GM23338 (cell line): Measurements from ENCODE around the gene GCG. TPM values are rescaled to one million over a fixed set of nuclear protein-coding genes. Genes with fewer than 3 reads are reported as not detected.

ENCODE experiments used
- ATAC-seq: fragments of 200-7000 bp; cut with Tn5 transposase; 3 replicates; pipeline ENCODE4 v1.9.1; 2020
- DNase-seq: peaks from one replicate; pipeline ENCODE4 v3.0.0-alpha.2; 2015; ENCODE audit warnings: low spot score
- H2AFZ ChIP-seq: fragments of 200-600 bp; sonication (generic); 2 replicates; pipeline ENCODE4 v1.8.0; 2016; ENCODE audit warnings: antibody characterized with exemption, mild to moderate bottlenecking, moderate library complexity
- H3F3A ChIP-seq: fragments of 200-600 bp; sonication (generic); replicated peaks from 2 replicates; pipeline ENCODE4 v1.8.0; 2017; ENCODE audit warnings: antibody characterized with exemption, mixed run types, low read depth
- H3K27ac ChIP-seq: fragments of 200-600 bp; sonication (generic); 2 replicates; pipeline ENCODE4 v1.6.1; 2016; ENCODE audit warnings: low read depth
- H3K27me3 ChIP-seq: fragments of 200-600 bp; sonication (generic); 2 replicates; pipeline ENCODE4 v1.8.0; 2016; ENCODE audit warnings: mild to moderate bottlenecking, mixed run types, moderate library complexity; ENCODE audit not compliant: insufficient read depth
- H3K36me3 ChIP-seq: fragments of 200-600 bp; sonication (generic); 2 replicates; pipeline ENCODE4 v1.8.0; 2016; ENCODE audit warnings: mild to moderate bottlenecking; ENCODE audit not compliant: insufficient read depth
- H3K4me1 ChIP-seq: fragments of 200-600 bp; sonication (generic); 2 replicates; pipeline ENCODE4 v1.8.0; 2016; ENCODE audit warnings: mild to moderate bottlenecking, moderate library complexity; ENCODE audit not compliant: insufficient read depth
- H3K4me2 ChIP-seq: fragments of 200-600 bp; sonication (generic); 2 replicates; pipeline ENCODE4 v1.7.1; 2017; ENCODE audit warnings: mixed run types
- H3K4me3 ChIP-seq: fragments of 200-600 bp; sonication (generic); 2 replicates; pipeline ENCODE4 v1.6.1; 2016; ENCODE audit warnings: mixed run types
- H3K79me2 ChIP-seq: fragments of 200-600 bp; sonication (generic); replicated peaks from 2 replicates; pipeline ENCODE4 v1.8.0; 2017; ENCODE audit warnings: mild to moderate bottlenecking; ENCODE audit not compliant: insufficient read depth
- H3K9me2 ChIP-seq: fragments of 200-600 bp; sonication (generic); 2 replicates; pipeline ENCODE4 v1.8.0; 2017; ENCODE audit not compliant: insufficient read depth
- H4K20me1 ChIP-seq: fragments of 200-600 bp; sonication (generic); replicated peaks from 2 replicates; pipeline ENCODE4 v1.8.0; 2017; ENCODE audit warnings: mild to moderate bottlenecking; ENCODE audit not compliant: insufficient read depth
- H3K27ac Mint-ChIP-seq: 2 replicates; pipeline ENCODE4 v1.8.0; 2020; ENCODE audit warnings: inconsistent platforms, mild to moderate bottlenecking, moderate library complexity, mixed read lengths
- H3K27me3 Mint-ChIP-seq: 3 replicates; pipeline ENCODE4 v1.8.0; 2022; ENCODE audit warnings: low read depth, mild to moderate bottlenecking, moderate library complexity, mixed read lengths, inconsistent platforms; ENCODE audit not compliant: insufficient read depth, poor library complexity
- H3K36me3 Mint-ChIP-seq: 3 replicates; pipeline ENCODE4 v1.8.0; 2021; ENCODE audit warnings: low read depth, mild to moderate bottlenecking, inconsistent platforms, moderate library complexity, mixed read lengths
- H3K4me1 Mint-ChIP-seq: 3 replicates; pipeline ENCODE4 v1.8.0; 2020; ENCODE audit warnings: mild to moderate bottlenecking, inconsistent platforms, mixed read lengths
- H3K4me3 Mint-ChIP-seq: 3 replicates; pipeline ENCODE4 v1.8.0; 2021; ENCODE audit warnings: moderate library complexity, mild to moderate bottlenecking, inconsistent platforms, mixed read lengths
- H3K9me3 Mint-ChIP-seq: 3 replicates; pipeline ENCODE4 v1.8.0; 2020; ENCODE audit warnings: moderate library complexity, mild to moderate bottlenecking, inconsistent platforms, mixed read lengths
- CREB1 ChIP-seq: fragments of 250-450 bp; sonication (Bioruptor Pico); IDR thresholded peaks from 2 replicates; pipeline ENCODE4 v1.5.0; 2020; ENCODE audit warnings: low read depth, mild to moderate bottlenecking, moderate library complexity
- EZH2 ChIP-seq: fragments of 200-600 bp; sonication (generic); IDR thresholded peaks from one replicate; pipeline ENCODE4 v1.8.0; 2017; ENCODE audit warnings: antibody characterized with exemption, mild to moderate bottlenecking, low read depth; ENCODE audit not compliant: unreplicated experiment
- EZH2phosphoT487 ChIP-seq: fragments of 200-600 bp; sonication (generic); IDR thresholded peaks from one replicate; pipeline ENCODE4 v1.8.1; 2018; ENCODE audit warnings: antibody characterized with exemption; ENCODE audit not compliant: unreplicated experiment
- JUNB ChIP-seq: IDR thresholded peaks from one replicate; pipeline ENCODE4 v1.6.1; 2016; ENCODE audit warnings: antibody characterized with exemption; ENCODE audit not compliant: unreplicated experiment
- NANOG ChIP-seq: IDR thresholded peaks from 2 replicates; pipeline ENCODE4 v1.6.1; 2016; ENCODE audit warnings: antibody characterized with exemption, borderline replicate concordance
- POLR2AphosphoS5 ChIP-seq: IDR thresholded peaks from 2 replicates; pipeline ENCODE4 v1.6.1; 2016; ENCODE audit warnings: antibody characterized with exemption, low read depth
- STAT1 ChIP-seq: IDR thresholded peaks from one replicate; pipeline ENCODE4 v1.6.1; 2016; ENCODE audit warnings: antibody characterized with exemption; ENCODE audit not compliant: unreplicated experiment
- ZNF114 ChIP-seq: fragments of 250-450 bp; sonication (Bioruptor Pico); IDR thresholded peaks from 2 replicates; pipeline ENCODE4 v1.5.0; 2020; ENCODE audit warnings: mild to moderate bottlenecking, moderate library complexity
- ZNF331 ChIP-seq: fragments of 250-450 bp; sonication (Bioruptor Pico); IDR thresholded peaks from 2 replicates; pipeline ENCODE4 v1.5.0; 2020; ENCODE audit warnings: low read depth, mild to moderate bottlenecking, moderate library complexity
- polyA plus RNA-seq: library from polyadenylated mRNA; unstranded; fragments of >200 nt; fragmentation: Nextera tagmentation; extraction: Ambion mirVana; gene quantifications from 2 replicates; pipeline ENCODE4 v1.2.1, GENCODE V29; 2016
- total RNA-seq: library from RNA; depleted of rRNA; stranded (reverse); fragments of >200 nt; shearing (Covaris generic); gene quantifications from 2 replicates; pipeline ENCODE4 v1.2.3, GENCODE V29; 2014
- TF ChIP-seq, protein P1 (sequence below), 2 experiments: fragments of 200-600 bp in 1 of 2; sonication (generic) in 1 of 2; conservative IDR thresholded peaks; 2 replicates each; pipeline versions ENCODE4 v1.5.1 to v1.6.1; 2016 to 2017; ENCODE audit warnings: antibody characterized with exemption in 2 of 2, low read depth in 2 of 2, mild to moderate bottlenecking in 2 of 2, moderate library complexity in 1 of 2
- TF ChIP-seq, protein P2 (sequence below): IDR thresholded peaks from 2 replicates; pipeline ENCODE4 v1.6.1; 2016; ENCODE audit warnings: antibody characterized with exemption
- TF ChIP-seq, protein P3 (sequence below): fragments of 250-450 bp; sonication (Bioruptor Pico); IDR thresholded peaks from 2 replicates; pipeline ENCODE4 v1.5.0; 2020; ENCODE audit warnings: mild to moderate bottlenecking, moderate library complexity
- TF ChIP-seq, protein P4 (sequence below): IDR thresholded peaks from one replicate; pipeline ENCODE4 v1.6.1; 2018; ENCODE audit warnings: antibody characterized with exemption; ENCODE audit not compliant: unreplicated experiment

GCG gene
- total and polyA plus RNA-seq, 2 experiments from 2014 or later, result not detected

DNA sequence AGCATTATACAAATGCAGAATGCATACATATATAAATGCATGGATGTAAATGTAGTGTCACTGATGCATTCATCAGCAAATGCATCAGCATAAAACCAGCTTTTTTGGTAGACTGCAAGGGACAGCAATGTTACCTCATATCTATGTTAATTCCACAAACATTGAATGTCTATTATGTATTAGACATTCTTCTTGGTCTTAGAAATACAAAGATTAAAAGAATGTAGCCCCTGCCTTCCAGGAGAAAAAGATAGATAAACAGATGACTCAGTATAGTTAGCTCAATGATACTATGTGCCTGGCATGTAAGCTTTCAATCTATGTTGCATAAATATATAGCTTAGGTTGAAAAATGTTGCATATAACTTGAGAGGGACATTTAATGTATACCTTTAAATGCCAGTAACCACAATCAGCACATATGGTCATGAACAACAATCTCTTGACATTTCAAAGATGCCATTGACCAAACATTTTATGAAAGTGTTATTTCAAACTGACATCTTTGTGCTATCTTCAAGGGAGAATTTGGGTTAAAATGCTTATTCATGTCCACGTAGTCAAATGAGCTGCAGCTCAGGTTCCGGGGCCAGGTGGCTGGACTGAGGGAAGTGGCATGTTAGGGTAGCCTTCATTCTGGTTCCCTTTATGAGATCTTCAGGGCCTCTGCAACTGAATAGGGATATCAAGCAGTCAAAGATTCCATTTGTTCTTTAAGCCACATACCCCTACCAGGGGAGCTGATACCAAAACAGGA lies 45.2 kb upstream of the GCG start:
- Histone ChIP-seq H3K4me1 (no peaks in the 10 kb centered on the region), H4K20me1 (no peaks in the 10 kb centered on the region), H3K27me3 (no peaks in the 10 kb centered on the region), H3K4me2 (no peak overlapping the region), H3K4me3 (no peak overlapping the region), H3K9me2 (no peaks in the 10 kb centered on the region), H3K27ac (no peak overlapping the region), H2AFZ (no peak overlapping the region), H3F3A (no peaks in the 10 kb centered on the region), H3K36me3 (no peaks in the 10 kb centered on the region), H3K79me2 (no peaks in the 10 kb centered on the region)
- DNase-seq (no peak), ATAC-seq (peak; percentile 48)
- Mint-ChIP-seq H3K4me1 (peaks cover 7% of the 10 kb centered on the region; the same call in 2 of the 3 replicates), H3K27ac (no peak overlapping the region), H3K27me3 (peaks cover 2% of the 10 kb centered on the region), H3K36me3 (no peaks in the 10 kb centered on the region), H3K9me3 (no peaks in the 10 kb centered on the region), H3K4me3 (no peak overlapping the region)
- TF ChIP-seq NANOG (no peak), STAT1 (no peak), ZNF331 (no peak), CREB1 (CRISPR knock-in tag) (no peak), EZH2 (no peak), EZH2phosphoT487 (no peak), ZNF114 (CRISPR knock-in tag) (no peak), POLR2AphosphoS5 (no peak), JUNB (no peak)
- TF ChIP-seq, protein P1, sequence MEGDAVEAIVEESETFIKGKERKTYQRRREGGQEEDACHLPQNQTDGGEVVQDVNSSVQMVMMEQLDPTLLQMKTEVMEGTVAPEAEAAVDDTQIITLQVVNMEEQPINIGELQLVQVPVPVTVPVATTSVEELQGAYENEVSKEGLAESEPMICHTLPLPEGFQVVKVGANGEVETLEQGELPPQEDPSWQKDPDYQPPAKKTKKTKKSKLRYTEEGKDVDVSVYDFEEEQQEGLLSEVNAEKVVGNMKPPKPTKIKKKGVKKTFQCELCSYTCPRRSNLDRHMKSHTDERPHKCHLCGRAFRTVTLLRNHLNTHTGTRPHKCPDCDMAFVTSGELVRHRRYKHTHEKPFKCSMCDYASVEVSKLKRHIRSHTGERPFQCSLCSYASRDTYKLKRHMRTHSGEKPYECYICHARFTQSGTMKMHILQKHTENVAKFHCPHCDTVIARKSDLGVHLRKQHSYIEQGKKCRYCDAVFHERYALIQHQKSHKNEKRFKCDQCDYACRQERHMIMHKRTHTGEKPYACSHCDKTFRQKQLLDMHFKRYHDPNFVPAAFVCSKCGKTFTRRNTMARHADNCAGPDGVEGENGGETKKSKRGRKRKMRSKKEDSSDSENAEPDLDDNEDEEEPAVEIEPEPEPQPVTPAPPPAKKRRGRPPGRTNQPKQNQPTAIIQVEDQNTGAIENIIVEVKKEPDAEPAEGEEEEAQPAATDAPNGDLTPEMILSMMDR (conservative IDR thresholded peaks at IDR 0.05; ENCODE audit: low read depth in 2 of 2), result no peak
- TF ChIP-seq, protein P2, sequence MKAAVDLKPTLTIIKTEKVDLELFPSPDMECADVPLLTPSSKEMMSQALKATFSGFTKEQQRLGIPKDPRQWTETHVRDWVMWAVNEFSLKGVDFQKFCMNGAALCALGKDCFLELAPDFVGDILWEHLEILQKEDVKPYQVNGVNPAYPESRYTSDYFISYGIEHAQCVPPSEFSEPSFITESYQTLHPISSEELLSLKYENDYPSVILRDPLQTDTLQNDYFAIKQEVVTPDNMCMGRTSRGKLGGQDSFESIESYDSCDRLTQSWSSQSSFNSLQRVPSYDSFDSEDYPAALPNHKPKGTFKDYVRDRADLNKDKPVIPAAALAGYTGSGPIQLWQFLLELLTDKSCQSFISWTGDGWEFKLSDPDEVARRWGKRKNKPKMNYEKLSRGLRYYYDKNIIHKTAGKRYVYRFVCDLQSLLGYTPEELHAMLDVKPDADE, result no peak
- TF ChIP-seq, protein P3, sequence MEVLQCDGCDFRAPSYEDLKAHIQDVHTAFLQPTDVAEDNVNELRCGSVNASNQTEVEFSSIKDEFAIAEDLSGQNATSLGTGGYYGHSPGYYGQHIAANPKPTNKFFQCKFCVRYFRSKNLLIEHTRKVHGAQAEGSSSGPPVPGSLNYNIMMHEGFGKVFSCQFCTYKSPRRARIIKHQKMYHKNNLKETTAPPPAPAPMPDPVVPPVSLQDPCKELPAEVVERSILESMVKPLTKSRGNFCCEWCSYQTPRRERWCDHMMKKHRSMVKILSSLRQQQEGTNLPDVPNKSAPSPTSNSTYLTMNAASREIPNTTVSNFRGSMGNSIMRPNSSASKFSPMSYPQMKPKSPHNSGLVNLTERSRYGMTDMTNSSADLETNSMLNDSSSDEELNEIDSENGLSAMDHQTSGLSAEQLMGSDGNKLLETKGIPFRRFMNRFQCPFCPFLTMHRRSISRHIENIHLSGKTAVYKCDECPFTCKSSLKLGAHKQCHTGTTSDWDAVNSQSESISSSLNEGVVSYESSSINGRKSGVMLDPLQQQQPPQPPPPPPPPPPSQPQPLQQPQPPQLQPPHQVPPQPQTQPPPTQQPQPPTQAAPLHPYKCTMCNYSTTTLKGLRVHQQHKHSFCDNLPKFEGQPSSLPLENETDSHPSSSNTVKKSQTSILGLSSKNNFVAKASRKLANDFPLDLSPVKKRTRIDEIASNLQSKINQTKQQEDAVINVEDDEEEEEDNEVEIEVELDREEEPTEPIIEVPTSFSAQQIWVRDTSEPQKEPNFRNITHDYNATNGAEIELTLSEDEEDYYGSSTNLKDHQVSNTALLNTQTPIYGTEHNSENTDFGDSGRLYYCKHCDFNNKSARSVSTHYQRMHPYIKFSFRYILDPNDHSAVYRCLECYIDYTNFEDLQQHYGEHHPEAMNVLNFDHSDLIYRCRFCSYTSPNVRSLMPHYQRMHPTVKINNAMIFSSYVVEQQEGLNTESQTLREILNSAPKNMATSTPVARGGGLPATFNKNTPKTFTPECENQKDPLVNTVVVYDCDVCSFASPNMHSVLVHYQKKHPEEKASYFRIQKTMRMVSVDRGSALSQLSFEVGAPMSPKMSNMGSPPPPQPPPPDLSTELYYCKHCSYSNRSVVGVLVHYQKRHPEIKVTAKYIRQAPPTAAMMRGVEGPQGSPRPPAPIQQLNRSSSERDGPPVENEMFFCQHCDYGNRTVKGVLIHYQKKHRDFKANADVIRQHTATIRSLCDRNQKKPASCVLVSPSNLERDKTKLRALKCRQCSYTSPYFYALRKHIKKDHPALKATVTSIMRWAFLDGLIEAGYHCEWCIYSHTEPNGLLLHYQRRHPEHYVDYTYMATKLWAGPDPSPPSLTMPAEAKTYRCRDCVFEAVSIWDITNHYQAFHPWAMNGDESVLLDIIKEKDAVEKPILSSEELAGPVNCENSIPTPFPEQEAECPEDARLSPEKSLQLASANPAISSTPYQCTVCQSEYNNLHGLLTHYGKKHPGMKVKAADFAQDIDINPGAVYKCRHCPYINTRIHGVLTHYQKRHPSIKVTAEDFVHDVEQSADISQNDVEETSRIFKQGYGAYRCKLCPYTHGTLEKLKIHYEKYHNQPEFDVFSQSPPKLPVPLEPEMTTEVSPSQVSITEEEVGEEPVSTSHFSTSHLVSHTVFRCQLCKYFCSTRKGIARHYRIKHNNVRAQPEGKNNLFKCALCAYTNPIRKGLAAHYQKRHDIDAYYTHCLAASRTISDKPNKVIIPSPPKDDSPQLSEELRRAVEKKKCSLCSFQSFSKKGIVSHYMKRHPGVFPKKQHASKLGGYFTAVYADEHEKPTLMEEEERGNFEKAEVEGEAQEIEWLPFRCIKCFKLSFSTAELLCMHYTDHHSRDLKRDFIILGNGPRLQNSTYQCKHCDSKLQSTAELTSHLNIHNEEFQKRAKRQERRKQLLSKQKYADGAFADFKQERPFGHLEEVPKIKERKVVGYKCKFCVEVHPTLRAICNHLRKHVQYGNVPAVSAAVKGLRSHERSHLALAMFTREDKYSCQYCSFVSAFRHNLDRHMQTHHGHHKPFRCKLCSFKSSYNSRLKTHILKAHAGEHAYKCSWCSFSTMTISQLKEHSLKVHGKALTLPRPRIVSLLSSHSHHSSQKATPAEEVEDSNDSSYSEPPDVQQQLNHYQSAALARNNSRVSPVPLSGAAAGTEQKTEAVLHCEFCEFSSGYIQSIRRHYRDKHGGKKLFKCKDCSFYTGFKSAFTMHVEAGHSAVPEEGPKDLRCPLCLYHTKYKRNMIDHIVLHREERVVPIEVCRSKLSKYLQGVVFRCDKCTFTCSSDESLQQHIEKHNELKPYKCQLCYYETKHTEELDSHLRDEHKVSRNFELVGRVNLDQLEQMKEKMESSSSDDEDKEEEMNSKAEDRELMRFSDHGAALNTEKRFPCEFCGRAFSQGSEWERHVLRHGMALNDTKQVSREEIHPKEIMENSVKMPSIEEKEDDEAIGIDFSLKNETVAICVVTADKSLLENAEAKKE (CRISPR knock-in tag), result no peak
- TF ChIP-seq, protein P4, sequence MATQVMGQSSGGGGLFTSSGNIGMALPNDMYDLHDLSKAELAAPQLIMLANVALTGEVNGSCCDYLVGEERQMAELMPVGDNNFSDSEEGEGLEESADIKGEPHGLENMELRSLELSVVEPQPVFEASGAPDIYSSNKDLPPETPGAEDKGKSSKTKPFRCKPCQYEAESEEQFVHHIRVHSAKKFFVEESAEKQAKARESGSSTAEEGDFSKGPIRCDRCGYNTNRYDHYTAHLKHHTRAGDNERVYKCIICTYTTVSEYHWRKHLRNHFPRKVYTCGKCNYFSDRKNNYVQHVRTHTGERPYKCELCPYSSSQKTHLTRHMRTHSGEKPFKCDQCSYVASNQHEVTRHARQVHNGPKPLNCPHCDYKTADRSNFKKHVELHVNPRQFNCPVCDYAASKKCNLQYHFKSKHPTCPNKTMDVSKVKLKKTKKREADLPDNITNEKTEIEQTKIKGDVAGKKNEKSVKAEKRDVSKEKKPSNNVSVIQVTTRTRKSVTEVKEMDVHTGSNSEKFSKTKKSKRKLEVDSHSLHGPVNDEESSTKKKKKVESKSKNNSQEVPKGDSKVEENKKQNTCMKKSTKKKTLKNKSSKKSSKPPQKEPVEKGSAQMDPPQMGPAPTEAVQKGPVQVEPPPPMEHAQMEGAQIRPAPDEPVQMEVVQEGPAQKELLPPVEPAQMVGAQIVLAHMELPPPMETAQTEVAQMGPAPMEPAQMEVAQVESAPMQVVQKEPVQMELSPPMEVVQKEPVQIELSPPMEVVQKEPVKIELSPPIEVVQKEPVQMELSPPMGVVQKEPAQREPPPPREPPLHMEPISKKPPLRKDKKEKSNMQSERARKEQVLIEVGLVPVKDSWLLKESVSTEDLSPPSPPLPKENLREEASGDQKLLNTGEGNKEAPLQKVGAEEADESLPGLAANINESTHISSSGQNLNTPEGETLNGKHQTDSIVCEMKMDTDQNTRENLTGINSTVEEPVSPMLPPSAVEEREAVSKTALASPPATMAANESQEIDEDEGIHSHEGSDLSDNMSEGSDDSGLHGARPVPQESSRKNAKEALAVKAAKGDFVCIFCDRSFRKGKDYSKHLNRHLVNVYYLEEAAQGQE, result no peak
